IMR-90 (cell line): ENCODE measurements around the gene EXOC6B. TPM values are rescaled to one million over a fixed set of nuclear protein-coding genes. Genes with fewer than 3 reads are reported as not detected.

Source experiments
- ATAC-seq: fragments of 200-7000 bp; cut with Tn5 transposase; 2 replicates; pipeline ENCODE4 v1.9.1; 2020; ENCODE audit warnings: low read depth, mild to moderate bottlenecking, moderate library complexity
- BruUV-seq: library from RNA; stranded (reverse); fragments of 400-500 nt; replicated peaks from 2 replicates; lab custom pipeline; 2021; lab: Mats Ljungman, UMichigan
- CTCF ChIA-PET: fragments of 300-600 bp; formaldehyde crosslinking; extraction: SDS; loops from one replicate; lab custom pipeline; 2021; ENCODE audit warnings: antibody characterized with exemption; lab: Yijun Ruan, JAX
- POLR2A ChIA-PET: fragments of 300-600 bp; sonication (Branson Sonifier 250); formaldehyde crosslinking; loops from one replicate; lab custom pipeline; 2022; ENCODE audit warnings: antibody characterized with exemption; ENCODE audit not compliant: unreplicated experiment; lab: Charles Lee
- DNase-seq: peaks from one replicate; pipeline ENCODE4 v3.0.0; 2013
- H2AFZ ChIP-seq: replicated peaks from 2 replicates; pipeline ENCODE3; 2013; ENCODE audit warnings: low read length, mild to moderate bottlenecking; ENCODE audit not compliant: poor library complexity
- H2AK5ac ChIP-seq: 2 replicates; pipeline ENCODE4 v1.6.1; 2013; ENCODE audit warnings: low read depth, low read length, inconsistent platforms
- H2AK9ac ChIP-seq: replicated peaks from 2 replicates; pipeline ENCODE3; 2013; ENCODE audit warnings: mild to moderate bottlenecking, low read depth, low read length, moderate library complexity; ENCODE audit not compliant: poor library complexity
- H2BK120ac ChIP-seq: 2 replicates; pipeline ENCODE4 v1.6.1; 2013; ENCODE audit warnings: low read depth, low read length, inconsistent platforms
- H2BK15ac ChIP-seq: 3 replicates; pipeline ENCODE4 v1.6.1; 2013; ENCODE audit warnings: low read depth, low read length, inconsistent platforms
- H2BK20ac ChIP-seq: 2 replicates; pipeline ENCODE4 v1.6.1; 2013; ENCODE audit warnings: low read depth, mild to moderate bottlenecking, inconsistent platforms, low read length, moderate library complexity
- H2BK5ac ChIP-seq: 2 replicates; pipeline ENCODE4 v1.6.1; 2013; ENCODE audit warnings: mild to moderate bottlenecking, low read depth, low read length, inconsistent platforms; ENCODE audit not compliant: poor library complexity, severe bottlenecking
- H3K14ac ChIP-seq: replicated peaks from 2 replicates; pipeline ENCODE4 v1.6.1; 2013; ENCODE audit warnings: low read depth, low read length, inconsistent platforms
- H3K18ac ChIP-seq: 2 replicates; pipeline ENCODE4 v1.6.1; 2013; ENCODE audit warnings: low read depth, low read length, control low read depth
- H3K23ac ChIP-seq: 2 replicates; pipeline ENCODE4 v1.6.1; 2013; ENCODE audit warnings: low read depth, low read length, inconsistent platforms
- H3K27ac ChIP-seq: 2 replicates; pipeline ENCODE4 v1.5.1; 2013; ENCODE audit warnings: mild to moderate bottlenecking, control low read depth, low read length; ENCODE audit not compliant: insufficient read depth
- H3K27me3 ChIP-seq: 2 replicates; pipeline ENCODE4 v1.6.1; 2013; ENCODE audit warnings: low read length; ENCODE audit not compliant: control insufficient read depth, insufficient read depth
- H3K36me3 ChIP-seq: 2 replicates; pipeline ENCODE4 v1.6.1; 2013; ENCODE audit warnings: low read length, mixed read lengths; ENCODE audit not compliant: control insufficient read depth, insufficient read depth
- H3K4ac ChIP-seq: 2 replicates; pipeline ENCODE4 v1.6.1; 2013; ENCODE audit warnings: low read depth, low read length, inconsistent platforms
- H3K4me1 ChIP-seq: 2 replicates; pipeline ENCODE4 v1.6.1; 2013; ENCODE audit warnings: low read length, mixed read lengths; ENCODE audit not compliant: control insufficient read depth, insufficient read depth
- H3K4me2 ChIP-seq: 2 replicates; pipeline ENCODE4 v1.6.1; 2013; ENCODE audit warnings: low read depth, mild to moderate bottlenecking, control low read depth, low read length, moderate library complexity
- H3K4me3 ChIP-seq: 2 replicates; pipeline ENCODE4 v1.5.1; 2013; ENCODE audit warnings: low read depth, mild to moderate bottlenecking, control low read depth, low read length, moderate library complexity; ENCODE audit not compliant: insufficient read depth
- H3K56ac ChIP-seq: 2 replicates; pipeline ENCODE4 v1.6.1; 2013; ENCODE audit warnings: low read length, inconsistent platforms; ENCODE audit not compliant: insufficient read depth; ENCODE audit errors: extremely low read depth
- H3K79me1 ChIP-seq, 2 experiments: 2 replicates each; pipeline ENCODE4 v1.6.1; 2013; ENCODE audit warnings: low read length in 2 of 2, inconsistent platforms in 1 of 2, low read depth in 1 of 2
- H3K9ac ChIP-seq: 2 replicates; pipeline ENCODE4 v1.6.1; 2013; ENCODE audit warnings: low read depth, low read length, control low read depth
- H3K9me1 ChIP-seq: 2 replicates; pipeline ENCODE4 v1.6.1; 2013; ENCODE audit warnings: low read length, inconsistent platforms; ENCODE audit not compliant: insufficient read depth
- H3K9me3 ChIP-seq: 2 replicates; pipeline ENCODE4 v1.6.1; 2013; ENCODE audit warnings: low read length; ENCODE audit not compliant: control insufficient read depth, insufficient read depth
- H4K20me1 ChIP-seq: 2 replicates; pipeline ENCODE4 v1.6.1; 2013; ENCODE audit warnings: low read length, inconsistent platforms; ENCODE audit not compliant: insufficient read depth
- H4K5ac ChIP-seq: 2 replicates; pipeline ENCODE4 v1.6.1; 2013; ENCODE audit warnings: mild to moderate bottlenecking, low read depth, low read length, control low read depth
- H4K8ac ChIP-seq, 2 experiments: 2 replicates each; pipeline ENCODE4 v1.6.1; 2013; ENCODE audit warnings: low read depth in 2 of 2, low read length in 2 of 2, control low read depth in 1 of 2, inconsistent platforms in 1 of 2
- H4K91ac ChIP-seq: 2 replicates; pipeline ENCODE4 v1.6.1; 2013; ENCODE audit warnings: low read depth, low read length, inconsistent platforms; ENCODE audit not compliant: insufficient read depth
- CEBPB ChIP-seq: IDR thresholded peaks from 2 replicates; pipeline ENCODE4 v1.6.1; 2012; ENCODE audit warnings: low read depth, low read length, improper control_type of control experiment
- MAZ ChIP-seq: IDR thresholded peaks from 2 replicates; pipeline ENCODE4 v1.6.1; 2012; ENCODE audit warnings: low read depth, mild to moderate bottlenecking, low read length, improper control_type of control experiment, moderate library complexity, borderline replicate concordance
- POLR2A ChIP-seq: IDR thresholded peaks from 2 replicates; pipeline ENCODE4 v1.6.1; 2012; ENCODE audit warnings: mild to moderate bottlenecking, low read depth, low read length
- RAD21 ChIP-seq: IDR thresholded peaks from 2 replicates; pipeline ENCODE4 v1.6.1; 2012; ENCODE audit warnings: low read length, improper control_type of control experiment
- dilution Hi-C: fragments of 300-500 bp; cut with HindIII; formaldehyde crosslinking; loops from one replicate; pipeline ENCODE4 v1.14.3; 2018; ENCODE audit warnings: low sequenced_read_pairs; ENCODE audit not compliant: unreplicated experiment
- in situ Hi-C: fragments of 300-500 bp; cut with MboI; formaldehyde crosslinking; loops from 3 replicates; pipeline ENCODE4 v1.14.3; 2019; ENCODE audit warnings: low sequenced_read_pairs, inconsistent platforms, mixed read lengths
- intact Hi-C: fragments of 100-400 bp; cut with micrococcal nuclease; formaldehyde crosslinking; loops from 2 replicates; pipeline ENCODE4 v1.10.0; 2022
- polyA plus RNA-seq, 3 experiments: library from polyadenylated mRNA; depleted of rRNA; stranded (reverse); fragments of >200 nt; gene quantifications; 2 replicates each; pipeline ENCODE4 v1.2.3, GENCODE V29; 2012; ENCODE audit warnings: low replicate concordance in 1 of 3
- total RNA-seq: library from RNA; depleted of rRNA; stranded (reverse); fragments of >200 nt; gene quantifications from 2 replicates; pipeline ENCODE4 v1.2.3, GENCODE V29; 2012

Gene EXOC6B
- total and polyA plus RNA-seq, 2 of the 4 experiments (the other 2 are of a cell fraction): 10.2 to 29.4 TPM

DNA sequence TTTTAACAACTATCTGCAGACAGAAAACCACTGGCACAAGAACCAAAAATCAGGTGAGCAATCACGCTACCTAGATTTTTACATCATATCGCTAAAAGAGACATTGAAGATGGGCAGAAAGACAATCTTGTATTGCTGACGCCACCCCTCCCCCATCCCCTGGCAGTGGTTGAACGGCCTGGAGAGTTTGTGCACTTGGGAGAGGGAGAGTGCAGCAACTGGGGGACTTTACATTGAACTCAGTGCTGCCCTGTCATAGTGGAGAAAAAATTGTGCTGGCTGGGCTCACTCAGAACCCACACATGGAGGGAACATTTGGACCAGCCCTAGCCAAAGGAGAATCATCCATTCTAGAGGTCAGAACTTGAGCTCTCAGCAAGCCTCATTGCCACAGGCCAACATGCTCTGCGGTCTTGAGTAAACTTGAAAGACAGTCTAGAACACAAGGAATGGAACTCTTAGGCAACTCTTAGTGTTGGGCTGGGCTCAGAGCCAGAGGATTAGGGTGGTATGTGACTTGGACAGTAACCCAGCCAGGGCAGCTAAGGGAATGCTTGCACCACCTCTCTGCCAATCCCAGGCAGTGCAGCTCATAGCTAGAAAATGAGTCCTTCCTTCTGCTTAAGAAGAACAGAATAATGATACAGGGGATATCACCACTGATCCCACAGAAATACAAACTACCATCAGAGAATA, 458.2 kb downstream of the EXOC6B start (continued):
- no peak; the same call in 1 of the 2 replicates for TF ChIP-seq MAZ

DNA sequence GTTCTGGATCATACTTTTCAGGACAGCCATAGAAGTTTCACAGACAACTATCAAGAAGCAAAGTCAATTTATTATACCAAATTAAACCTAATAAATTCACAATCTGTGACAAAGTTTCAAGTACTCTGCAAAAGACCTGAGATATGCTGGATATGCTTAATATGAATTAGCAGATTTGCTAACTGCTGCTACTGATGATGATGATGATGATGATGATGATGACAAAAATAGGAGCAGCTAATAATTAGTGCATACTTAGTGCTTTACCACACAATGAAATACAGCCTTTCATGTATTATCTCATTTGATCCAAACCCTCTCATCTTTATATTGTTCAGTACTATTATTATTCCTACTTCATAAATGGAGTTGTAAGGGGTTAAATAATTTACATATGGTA, 462.4 kb downstream of the EXOC6B start:
- in situ Hi-C loops: no loop called here

More for the DNA sequence above, 462.4 kb downstream of the EXOC6B start:
- H3K56ac ChIP-seq: no peak overlapping the region
- no peaks in the 10 kb centered on the region for H3K79me1 ChIP-seq
- H4K5ac ChIP-seq: no peak overlapping the region
- H3K27ac ChIP-seq: no peak overlapping the region
- dilution Hi-C loops: no loop called here
- ATAC-seq (no peak), DNase-seq (no peak)
- intact Hi-C loops: no loop called here
- peaks cover 4% of the 10 kb centered on the region for H4K20me1 ChIP-seq
- H3K23ac ChIP-seq: no peak overlapping the region
- TF ChIP-seq RAD21 (no peak), POLR2A (no peak), CEBPB (no peak)
- no peak overlapping the region for H3K4me3 ChIP-seq
- H2AK9ac ChIP-seq: no peak overlapping the region
- H3K27me3 ChIP-seq: no peaks in the 10 kb centered on the region
- no peak overlapping the region for H2AFZ ChIP-seq
- H3K9me3 ChIP-seq: no peaks in the 10 kb centered on the region
- no TSS peak for BruUV-seq
- no peak overlapping the region for H3K14ac ChIP-seq
- no peak overlapping the region for H2BK20ac ChIP-seq
- no peak overlapping the region for H3K9ac ChIP-seq
- no peak overlapping the region for H2BK15ac ChIP-seq
- no peak overlapping the region for H4K91ac ChIP-seq
- H2AK5ac ChIP-seq: no peak overlapping the region
- H3K9me1 ChIP-seq: 0 out of 2 replicates have a peak, but pooled peaks cover 3% of the 10 kb centered on the region
- H3K4ac ChIP-seq: no peak overlapping the region
- no peak overlapping the region for H2BK120ac ChIP-seq
- H3K18ac ChIP-seq: no peak overlapping the region
- no peak overlapping the region for H2BK5ac ChIP-seq
- no peaks in the 10 kb centered on the region for H3K36me3 ChIP-seq
- no peak overlapping the region for H4K8ac ChIP-seq
- H3K4me2 ChIP-seq: no peak overlapping the region
- H3K4me1 ChIP-seq: no peaks in the 10 kb centered on the region
- POLR2A ChIA-PET: no interaction called here
- CTCF ChIA-PET: interaction anchor here (1.0 kb wide), 1 partner anchor 15 kb away, joined by 3 read pairs; no protein-coding TSS in a partner anchor
